ENCODE measurements around the gene KHDC3L. TPM values are rescaled to one million over a fixed set of nuclear protein-coding genes. Genes with fewer than 3 reads are reported as not detected.
A peak's percentile ranks its signal among the peaks of the same experiment; 100 is the strongest.

KHDC3L gene
- total and polyA plus RNA-seq, 2 of the 8 experiments (the other 6 are each of a cell fraction or from before 2014, with no cell fraction given): 0.11 TPM; not detected in 1

DNA sequence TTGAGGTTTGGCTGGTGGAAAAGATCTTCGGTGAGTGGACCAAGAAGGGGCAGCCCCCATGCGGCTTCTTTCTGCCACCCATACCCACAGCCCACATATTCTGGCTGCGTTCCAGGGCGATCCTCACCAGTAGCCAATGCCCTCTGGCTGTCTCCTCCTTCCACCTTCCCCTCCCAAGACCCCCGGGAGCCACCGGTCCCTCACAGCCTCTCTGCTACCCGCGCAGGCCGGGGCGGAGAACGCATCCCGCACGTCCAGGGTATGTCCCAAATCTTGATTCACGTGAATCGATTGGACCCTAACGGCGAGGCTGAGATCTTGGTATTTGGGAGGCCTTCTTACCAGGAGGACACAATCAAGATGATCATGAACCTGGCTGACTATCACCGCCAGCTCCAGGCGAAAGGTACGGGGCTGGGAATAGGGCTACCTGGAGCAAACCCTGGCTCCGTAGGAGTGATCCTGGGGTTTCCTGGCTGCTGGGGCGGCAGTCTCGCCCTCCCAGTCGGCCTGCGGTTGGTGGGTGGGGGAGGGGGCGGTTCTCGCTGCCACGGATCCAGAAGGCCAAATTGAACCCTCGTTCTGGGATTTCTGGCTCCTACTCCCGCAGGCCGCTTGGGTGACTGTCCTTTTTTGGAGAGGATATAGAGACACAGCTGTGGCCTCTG is 545 bp downstream of the KHDC3L start:
- no peak overlapping the region for H2BK20ac ChIP-seq (ENCODE audit: low read length)
- no peak overlapping the region for H3K4me3 ChIP-seq (ENCODE audit: extremely low read depth in 1 of 4, insufficient read depth in 2 of 4, low read depth in 3 of 4, low read length in 4 of 4)
- WGBS, 2 experiments (ENCODE audit: extremely low coverage in 1 of 2, insufficient coverage in 1 of 2, insufficient read length in 1 of 2, insufficient replicate concordance in 2 of 2, low coverage in 1 of 2, low lambda C conversion rate in 2 of 2, missing lambda C conversion rate in 1 of 2): 94% methylated on average over 27 of the region's 31 CpGs; no CpG with 5 or more reads in 1 of the 2 experiments
- no peak overlapping the region for H3K18ac ChIP-seq (ENCODE audit: extremely low read depth, low read length)
- no peak overlapping the region for H2BK5ac ChIP-seq (ENCODE audit: low read depth, low read length)
- H2BK12ac ChIP-seq (ENCODE audit: low read depth, low read length): 0 out of 2 replicates have a peak overlapping the region, but pooled peaks have one; percentile 50
- H3K23me2 ChIP-seq (ENCODE audit: low read depth, low read length): no peaks in the 10 kb centered on the region
- FAIRE-seq: no peak
- H3K14ac ChIP-seq (ENCODE audit: insufficient read length): no peak overlapping the region
- H3K4me2 ChIP-seq (ENCODE audit: insufficient read depth in 1 of 2, low read depth in 2 of 2, low read length in 2 of 2): no peak overlapping the region
- no peak overlapping the region for H3K9ac ChIP-seq (replicated peaks in 1 of 4; ENCODE audit: extremely low read depth in 1 of 4, low read depth in 3 of 4, low read length in 3 of 4)
- ChIA-PET POLR2A (ENCODE audit: partially characterized antibody) (no interaction called here), CTCF (ENCODE audit: partially characterized antibody) (no interaction called here)
- H3K4me1 ChIP-seq (replicated peaks in 1 of 4; ENCODE audit: control insufficient read depth in 3 of 4, insufficient read depth in 4 of 4, low read length in 3 of 4): peaks cover 0 to 4% (median 2%) of the 10 kb centered on the region in 4 experiments; a peak in 3 of 7 replicates
- no peaks in the 10 kb centered on the region for H4K20me1 ChIP-seq (replicated peaks in 1 of 2; ENCODE audit: control insufficient read depth in 1 of 2, insufficient read depth in 2 of 2, low read length in 2 of 2)
- H4K5ac ChIP-seq (ENCODE audit: insufficient read length, low read depth, low read length): no peak overlapping the region
- H2BK15ac ChIP-seq (ENCODE audit: low read length): no peak overlapping the region; the same call in 1 of the 2 replicates
- H2AK5ac ChIP-seq (ENCODE audit: low read depth, low read length): no peak overlapping the region
- no peaks in the 10 kb centered on the region for H3K79me1 ChIP-seq (ENCODE audit: low read depth, low read length)
- H3K27ac ChIP-seq (ENCODE audit: low read depth, low read length): no peak overlapping the region
- H3K79me2 ChIP-seq (ENCODE audit: control insufficient read depth in 1 of 2, insufficient read depth in 2 of 2, low read length in 2 of 2): no peaks in the 10 kb centered on the region
- H4K8ac ChIP-seq (ENCODE audit: extremely low read depth, insufficient read depth, low read length): no peak overlapping the region; the same call in 1 of the 2 replicates
- H3K27me3 ChIP-seq (replicated peaks in 1 of 4; ENCODE audit: control insufficient read depth in 3 of 4, extremely low read depth in 1 of 4, insufficient read depth in 3 of 4, low read length in 3 of 4): no peaks in the 10 kb centered on the region
- no peaks in the 10 kb centered on the region; a peak in 1 of 4 replicates for H3K9me3 ChIP-seq (ENCODE audit: insufficient read depth in 2 of 2, low read depth in 1 of 2, low read length in 1 of 2)
- no peak overlapping the region for H2BK120ac ChIP-seq (replicated peaks; ENCODE audit: low read depth, low read length)
- DNase-seq (ENCODE audit: low read depth in 1 of 2, low spot score in 2 of 2): no peak
- no peak overlapping the region for H4K91ac ChIP-seq (replicated peaks; ENCODE audit: insufficient read length, low read length)
- H3K4ac ChIP-seq (replicated peaks; ENCODE audit: insufficient read length, low read depth, low read length): no peak overlapping the region
- TF ChIP-seq EP300 (IDR thresholded peaks at IDR 0.05; ENCODE audit: borderline replicate concordance in 1 of 2, low read depth in 2 of 2, low read length in 2 of 2): no peak
- TF ChIP-seq, protein P1, sequence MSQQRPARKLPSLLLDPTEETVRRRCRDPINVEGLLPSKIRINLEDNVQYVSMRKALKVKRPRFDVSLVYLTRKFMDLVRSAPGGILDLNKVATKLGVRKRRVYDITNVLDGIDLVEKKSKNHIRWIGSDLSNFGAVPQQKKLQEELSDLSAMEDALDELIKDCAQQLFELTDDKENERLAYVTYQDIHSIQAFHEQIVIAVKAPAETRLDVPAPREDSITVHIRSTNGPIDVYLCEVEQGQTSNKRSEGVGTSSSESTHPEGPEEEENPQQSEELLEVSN (IDR thresholded peaks at IDR 0.05): no peak
- no peak for TF ChIP-seq TCF12 (IDR thresholded peaks at IDR 0.05; ENCODE audit: low read depth, low read length)
- no peak for TF ChIP-seq RNF2 (IDR thresholded peaks at IDR 0.05; ENCODE audit: borderline replicate concordance, low read depth, low read length, missing control alignments, poor library complexity, severe bottlenecking)
- no peak for TF ChIP-seq SAP30 (IDR thresholded peaks at IDR 0.05; ENCODE audit: insufficient read depth, insufficient replicate concordance, low read length)
- no peak for TF ChIP-seq POLR2A (IDR thresholded peaks at IDR 0.05; ENCODE audit: control extremely low read depth in 1 of 2, low read depth in 2 of 2, low read length in 2 of 2)
- no peak for TF ChIP-seq CEBPB (IDR thresholded peaks at IDR 0.05; ENCODE audit: low read depth, low read length)
- TF ChIP-seq GTF2F1 (IDR thresholded peaks at IDR 0.05; ENCODE audit: borderline replicate concordance, low read depth, low read length): no peak
- no peak for TF ChIP-seq CHD2 (IDR thresholded peaks at IDR 0.05; ENCODE audit: low read length)
- TF ChIP-seq SIN3A (conservative IDR thresholded peaks at IDR 0.05 in 1 of 2, IDR thresholded peaks at IDR 0.05 in 1 of 2; ENCODE audit: low read depth in 1 of 2, low read length in 2 of 2): no peak
- no peak for TF ChIP-seq CHD1 (IDR thresholded peaks at IDR 0.05; ENCODE audit: low read depth, low read length)
- no peaks in the 10 kb centered on the region for H3K36me3 ChIP-seq (ENCODE audit: control insufficient read depth in 2 of 4, insufficient read depth in 4 of 4, low read length in 3 of 4)
- no peak overlapping the region for H2AFZ ChIP-seq (ENCODE audit: low read length)
- H3K23ac ChIP-seq (ENCODE audit: insufficient read length): no peak overlapping the region
- H3K56ac ChIP-seq (replicated peaks; ENCODE audit: insufficient read length, low read depth, low read length): no peak overlapping the region

All from H1 (cell line).